Upper lobe of left lung (tissue), 4 donors: Measurements from ENCODE around the gene SULT1C3.

Source experiments
- CTCF ChIP-seq, 6 experiments: fragments of 450-650 bp in 4 of 6; fragments of 200-600 bp in 2 of 6; sonication (generic) in 2 of 6; IDR thresholded peaks; one replicate each; pipeline ENCODE4 v1.5.1; 2016 to 2019; ENCODE audit warnings: antibody characterized with exemption in 6 of 6
- POLR2A ChIP-seq, 4 donors: fragments of 450-650 bp; IDR thresholded peaks; one replicate each; pipeline ENCODE4 v1.5.1; 2016 to 2017; ENCODE audit warnings: antibody characterized with exemption in 4 of 4, mild to moderate bottlenecking in 2 of 4
- POLR2AphosphoS5 ChIP-seq, 2 donors: sonication (generic); formaldehyde crosslinking; IDR thresholded peaks; one replicate each; pipeline ENCODE4 v1.5.1; 2017; ENCODE audit warnings: antibody characterized with exemption in 2 of 2

- TF ChIP-seq CTCF (IDR thresholded peaks at IDR 0.05) (peak in 4 of 6 experiments; percentile 12 to 31 (median 26)), POLR2AphosphoS5 (IDR thresholded peaks at IDR 0.05) (no peak), POLR2A (IDR thresholded peaks at IDR 0.05) (no peak)
Measured at GRCh38 chr2:108194409-108195132, 45.2 kb upstream of the SULT1C3 start.
